A673 (cell line): ENCODE data around the gene NLN. TPM values are rescaled to one million over a fixed set of nuclear protein-coding genes. Genes with fewer than 3 reads are reported as not detected.

Experiments
- BruUV-seq: library from RNA; stranded (reverse); fragments of 400-500 nt; replicated peaks from 2 replicates; lab custom pipeline; 2021; lab: Mats Ljungman, UMichigan
- CTCF ChIA-PET: fragments of 300-600 bp; sonication (Branson Sonifier 250); formaldehyde crosslinking; loops from one replicate; lab custom pipeline; 2022; ENCODE audit warnings: antibody characterized with exemption; lab: Charles Lee
- POLR2A ChIA-PET: fragments of 300-600 bp; sonication (Branson Sonifier 250); formaldehyde crosslinking; loops from one replicate; lab custom pipeline; 2022; ENCODE audit warnings: antibody characterized with exemption; ENCODE audit not compliant: low non-redundant PET; lab: Charles Lee
- DNase-seq: peaks from one replicate; pipeline ENCODE4 v3.0.0-alpha.2; 2015; ENCODE audit warnings: low spot score
- H3K27ac ChIP-seq: fragments of 200-600 bp; sonication (generic); 2 replicates; pipeline ENCODE4 v1.5.1; 2016; ENCODE audit warnings: mixed run types, low read depth, mild to moderate bottlenecking, mixed read lengths, antibody characterized with exemption, low read length; ENCODE audit not compliant: poor library complexity, severe bottlenecking
- H3K27me3 ChIP-seq: fragments of 200-600 bp; sonication (generic); replicated peaks from 2 replicates; pipeline ENCODE4 v1.6.1; 2017; ENCODE audit warnings: mixed run types, low read depth, mild to moderate bottlenecking, mixed read lengths, antibody characterized with exemption, low read length; ENCODE audit not compliant: insufficient read depth, poor library complexity
- H3K36me3 ChIP-seq: fragments of 200-600 bp; sonication (generic); 2 replicates; pipeline ENCODE4 v1.6.1; 2016; ENCODE audit warnings: mixed run types, mild to moderate bottlenecking, mixed read lengths, antibody characterized with exemption, low read length; ENCODE audit not compliant: insufficient read depth, poor library complexity, severe bottlenecking
- H3K4me1 ChIP-seq: fragments of 200-600 bp; sonication (generic); 2 replicates; pipeline ENCODE4 v1.6.1; 2017; ENCODE audit warnings: mixed run types, mild to moderate bottlenecking, mixed read lengths, antibody characterized with exemption, low read length; ENCODE audit not compliant: insufficient read depth, poor library complexity, severe bottlenecking
- H3K4me3 ChIP-seq: fragments of 200-600 bp; sonication (generic); 2 replicates; pipeline ENCODE4 v1.5.1; 2016; ENCODE audit warnings: low read depth, mixed run types, mild to moderate bottlenecking, mixed read lengths, low read length; ENCODE audit not compliant: poor library complexity, severe bottlenecking
- H3K9me3 ChIP-seq: fragments of 200-600 bp; sonication (generic); 2 replicates; pipeline ENCODE4 v1.6.1; 2016; ENCODE audit warnings: mixed run types, low read depth, mild to moderate bottlenecking, mixed read lengths, antibody characterized with exemption, low read length; ENCODE audit not compliant: poor library complexity, severe bottlenecking
- EZH2 ChIP-seq: fragments of 200-600 bp; sonication (generic); IDR thresholded peaks from 2 replicates; pipeline ENCODE4 v1.6.1; 2017; ENCODE audit warnings: borderline replicate concordance, low read depth, mild to moderate bottlenecking, mixed read lengths, antibody characterized with exemption, low read length; ENCODE audit not compliant: poor library complexity, severe bottlenecking
- intact Hi-C: fragments of 100-400 bp; cut with micrococcal nuclease; formaldehyde crosslinking; loops from one replicate; pipeline ENCODE4 v1.10.0; 2022; ENCODE audit not compliant: unreplicated experiment
- total RNA-seq: library from RNA; stranded (reverse); gene quantifications from 2 replicates; pipeline ENCODE4 v1.2.3, GENCODE V29; 2021
- TF ChIP-seq, protein P1 (sequence below): fragments of 300-800, 200-600 bp; sonication (generic); conservative IDR thresholded peaks from 2 replicates; pipeline ENCODE4 v1.5.1; 2017; ENCODE audit warnings: low read depth, mild to moderate bottlenecking, antibody characterized with exemption, low read length, moderate library complexity, mixed read lengths

The NLN gene
- total RNA-seq, 1 experiment from 2014 or later: 99.9 TPM

GRCh38 chr5:65821966-65822365 is 100.0 kb downstream of the NLN start:
- H3K36me3 ChIP-seq: no peaks in the 10 kb centered on the region
- POLR2A ChIA-PET: no interaction called here

GRCh38 chr5:65822710-65823109 is 100.7 kb downstream of the NLN start:
- intact Hi-C loops: no loop called here
- POLR2A ChIA-PET: no interaction called here
- Histone ChIP-seq H3K4me1 (no peaks in the 10 kb centered on the region), H3K27me3 (no peaks in the 10 kb centered on the region), H3K9me3 (no peaks in the 10 kb centered on the region), H3K27ac (no peak overlapping the region), H3K4me3 (no peak overlapping the region), H3K36me3 (no peaks in the 10 kb centered on the region)
- BruUV-seq: no TSS peak
- TF ChIP-seq EZH2: no peak
- TF ChIP-seq, protein P1, sequence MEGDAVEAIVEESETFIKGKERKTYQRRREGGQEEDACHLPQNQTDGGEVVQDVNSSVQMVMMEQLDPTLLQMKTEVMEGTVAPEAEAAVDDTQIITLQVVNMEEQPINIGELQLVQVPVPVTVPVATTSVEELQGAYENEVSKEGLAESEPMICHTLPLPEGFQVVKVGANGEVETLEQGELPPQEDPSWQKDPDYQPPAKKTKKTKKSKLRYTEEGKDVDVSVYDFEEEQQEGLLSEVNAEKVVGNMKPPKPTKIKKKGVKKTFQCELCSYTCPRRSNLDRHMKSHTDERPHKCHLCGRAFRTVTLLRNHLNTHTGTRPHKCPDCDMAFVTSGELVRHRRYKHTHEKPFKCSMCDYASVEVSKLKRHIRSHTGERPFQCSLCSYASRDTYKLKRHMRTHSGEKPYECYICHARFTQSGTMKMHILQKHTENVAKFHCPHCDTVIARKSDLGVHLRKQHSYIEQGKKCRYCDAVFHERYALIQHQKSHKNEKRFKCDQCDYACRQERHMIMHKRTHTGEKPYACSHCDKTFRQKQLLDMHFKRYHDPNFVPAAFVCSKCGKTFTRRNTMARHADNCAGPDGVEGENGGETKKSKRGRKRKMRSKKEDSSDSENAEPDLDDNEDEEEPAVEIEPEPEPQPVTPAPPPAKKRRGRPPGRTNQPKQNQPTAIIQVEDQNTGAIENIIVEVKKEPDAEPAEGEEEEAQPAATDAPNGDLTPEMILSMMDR: no peak
- CTCF ChIA-PET: no interaction called here
- DNase-seq: no peak

More at GRCh38 chr5:65821966-65822365, 100.0 kb downstream of the NLN start:
- no peak overlapping the region for H3K27ac ChIP-seq
- no peaks in the 10 kb centered on the region for H3K9me3 ChIP-seq
- TF ChIP-seq, protein P1: no peak
- no peak for TF ChIP-seq EZH2
- H3K4me1 ChIP-seq: no peaks in the 10 kb centered on the region
- BruUV-seq: no TSS peak
- CTCF ChIA-PET: interaction anchor here (0.5 kb wide), 1 partner anchor 82 kb away, joined by 4 read pairs; no protein-coding TSS in a partner anchor
- H3K4me3 ChIP-seq: no peak overlapping the region
- DNase-seq: no peak
- intact Hi-C loops: no loop called here
- no peaks in the 10 kb centered on the region for H3K27me3 ChIP-seq

DNA sequence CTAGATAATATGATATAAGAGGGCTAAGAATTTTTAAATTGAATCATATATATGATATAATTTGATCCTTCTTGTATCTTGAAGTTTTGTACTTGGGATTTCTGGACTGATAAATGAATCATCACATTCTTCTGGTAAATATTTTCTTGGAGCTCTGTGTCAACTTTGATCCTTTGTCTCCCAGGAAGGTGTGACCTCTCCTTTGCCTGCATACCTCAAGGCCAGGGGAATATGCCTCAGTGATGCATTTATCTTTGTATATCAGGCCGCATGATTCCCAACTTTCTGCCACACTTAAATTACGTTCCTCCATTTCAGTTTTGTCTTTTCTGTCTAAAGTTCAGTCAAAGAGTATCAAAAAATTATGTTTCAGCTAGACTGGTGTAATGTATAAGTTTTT is 101.2 kb downstream of the NLN start:
- no peaks in the 10 kb centered on the region for H3K27me3 ChIP-seq
- H3K4me1 ChIP-seq: no peaks in the 10 kb centered on the region
- H3K4me3 ChIP-seq: no peak overlapping the region
- ChIA-PET POLR2A (no interaction called here), CTCF (no interaction called here)
- intact Hi-C loops: no loop called here
- H3K9me3 ChIP-seq: no peaks in the 10 kb centered on the region
- H3K27ac ChIP-seq: no peak overlapping the region
- H3K36me3 ChIP-seq: no peaks in the 10 kb centered on the region
- DNase-seq: no peak
- no peak for TF ChIP-seq EZH2
- TF ChIP-seq, protein P1: no peak
- no TSS peak for BruUV-seq
